ENCODE data around the gene CBLB.
A peak's percentile ranks its signal among the peaks of the same experiment; 100 is the strongest.

Gene CBLB

DNA sequence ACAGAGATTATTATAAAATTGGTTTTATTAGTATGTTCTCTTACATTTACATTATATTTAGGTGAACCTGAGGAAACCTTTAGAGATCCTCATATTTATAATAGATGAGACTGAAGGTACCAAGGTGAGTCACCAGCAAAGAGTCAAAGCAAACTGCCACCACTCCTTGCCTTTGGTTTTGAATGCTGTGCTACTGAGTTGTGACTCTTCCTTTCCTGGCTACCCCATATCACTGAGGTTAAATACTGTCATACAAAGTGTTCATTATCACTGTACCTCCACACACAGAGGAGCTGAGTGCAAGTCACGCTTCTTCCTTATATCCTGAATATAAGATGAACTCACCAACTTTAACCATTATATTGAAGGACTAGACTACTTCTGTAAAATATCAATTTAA is 168.2 kb downstream of the CBLB start:
- Histone ChIP-seq H3K36me3 (peaks cover 9 to 28% (median 22%) of the 10 kb centered on the region in 3 donors), H3K4me1 (no peaks in the 10 kb centered on the region), H3K4me3 (no peak overlapping the region), H3K27ac (no peak overlapping the region), H3K9me3 (no peaks in the 10 kb centered on the region), H3K27me3 (no peaks in the 10 kb centered on the region)
- DNase-seq = no peak
- no peak for TF ChIP-seq CTCF (IDR thresholded peaks at IDR 0.05)
- intact Hi-C loops (cut with DNase I; ENCODE audit: low total_unique reads) = no loop called here

- H3K36me3 ChIP-seq = peaks cover 8 to 21% (median 15%) of the 10 kb centered on the region in 3 donors
- DNase-seq = no peak
Observed at GRCh38 chr3:105691633-105692032, 177.2 kb downstream of the CBLB start.

DNA sequence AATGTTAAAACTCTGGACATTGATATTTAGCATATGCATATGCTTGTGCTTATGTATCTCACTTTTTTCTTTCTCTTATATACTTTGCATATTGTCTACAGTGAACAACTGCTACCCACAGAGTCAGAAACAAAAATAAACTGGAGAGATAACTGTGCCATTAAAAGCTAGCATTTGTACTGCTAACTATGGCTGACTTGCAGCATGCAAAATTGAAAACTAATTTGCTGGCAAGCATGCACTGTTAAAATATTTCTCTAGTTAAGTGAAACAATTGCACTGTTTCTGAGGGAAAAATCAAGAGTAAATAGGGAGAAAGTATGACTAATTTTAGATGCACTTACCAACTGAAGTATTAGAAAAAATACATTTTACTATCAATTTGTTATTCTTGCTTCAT is 177.8 kb downstream of the CBLB start:
- no peak overlapping the region for H3K27ac ChIP-seq
- intact Hi-C loops (cut with DNase I; ENCODE audit: low total_unique reads) = no loop called here
- no peaks in the 10 kb centered on the region for H3K27me3 ChIP-seq

More at GRCh38 chr3:105691633-105692032, 177.2 kb downstream of the CBLB start:
- Histone ChIP-seq H3K27ac (no peak overlapping the region), H3K9me3 (no peaks in the 10 kb centered on the region), H3K4me1 (no peaks in the 10 kb centered on the region), H3K27me3 (no peaks in the 10 kb centered on the region), H3K4me3 (no peak overlapping the region)
- TF ChIP-seq CTCF (IDR thresholded peaks at IDR 0.05) = no peak
- intact Hi-C loops (cut with DNase I; ENCODE audit: low total_unique reads) = no loop called here

DNA sequence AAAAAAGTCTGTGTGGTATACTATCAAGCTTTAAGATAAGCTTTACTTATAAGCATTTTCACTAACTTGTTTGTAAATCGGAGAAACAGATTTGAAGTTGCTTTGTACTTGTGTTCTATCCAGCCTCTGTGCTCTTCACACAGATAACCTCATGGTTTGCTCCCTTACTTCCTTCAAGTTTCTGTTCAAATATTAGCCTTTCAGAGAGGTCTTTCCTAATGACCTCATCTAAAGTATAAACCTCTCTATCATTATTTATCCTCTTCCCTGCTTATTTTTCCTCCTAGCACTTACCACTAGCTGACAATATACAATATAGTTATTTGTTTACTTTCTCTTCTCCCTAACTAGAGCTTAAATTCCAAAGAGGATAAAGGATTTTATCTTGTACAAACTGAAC is 180.0 kb downstream of the CBLB start:
- no peaks in the 10 kb centered on the region for H3K9me3 ChIP-seq
- intact Hi-C loops (cut with DNase I; ENCODE audit: low total_unique reads) = loop anchor here (5.0 kb wide), 1 partner anchor 923 kb away; no protein-coding TSS in a partner anchor
- DNase-seq = no peak
- no peak for TF ChIP-seq CTCF (IDR thresholded peaks at IDR 0.05)
- H3K4me3 ChIP-seq = no peak overlapping the region
- H3K27me3 ChIP-seq = no peaks in the 10 kb centered on the region
- H3K36me3 ChIP-seq = peaks cover 8 to 32% (median 26%) of the 10 kb centered on the region in 3 donors
- H3K27ac ChIP-seq = no peak overlapping the region
- H3K4me1 ChIP-seq = no peaks in the 10 kb centered on the region

More for the DNA sequence above, 177.8 kb downstream of the CBLB start:
- Histone ChIP-seq H3K36me3 (peaks cover 8 to 21% (median 15%) of the 10 kb centered on the region in 3 donors), H3K4me1 (no peaks in the 10 kb centered on the region), H3K9me3 (no peaks in the 10 kb centered on the region), H3K4me3 (no peak overlapping the region)
- DNase-seq = no peak
- TF ChIP-seq CTCF (IDR thresholded peaks at IDR 0.05) = no peak

- H3K4me3 ChIP-seq = no peak overlapping the region
- H3K27ac ChIP-seq = no peak overlapping the region
- peaks cover 0 to 26% (median 8%) of the 10 kb centered on the region in 3 donors for H3K36me3 ChIP-seq
- intact Hi-C loops (cut with DNase I; ENCODE audit: low total_unique reads) = loop anchor here (5.0 kb wide), 1 partner anchor 926 kb away; no protein-coding TSS in a partner anchor
- peak; percentile 40 to 73 for TF ChIP-seq CTCF (IDR thresholded peaks at IDR 0.05)
- DNase-seq = no peak
- H3K9me3 ChIP-seq = no peaks in the 10 kb centered on the region
- H3K27me3 ChIP-seq = no peaks in the 10 kb centered on the region
- H3K4me1 ChIP-seq = no peaks in the 10 kb centered on the region
Observed at GRCh38 chr3:105686278-105686897, 182.4 kb downstream of the CBLB start.

Data from tibial artery (tissue), 4 donors.